Breast epithelium (tissue), 4 donors: Measurements from ENCODE around the gene MED8. TPM values are rescaled to one million over a fixed set of nuclear protein-coding genes. Genes with fewer than 3 reads are reported as not detected.

Experiments used
- DNase-seq, 2 donors: peaks; one replicate each; pipeline ENCODE4 v3.0.0-alpha.2; 2019; ENCODE audit warnings: low spot score in 2 of 2
- H3K27ac ChIP-seq, 2 donors: fragments of 200-600 bp; sonication (generic) in 1 of 2; one replicate each; pipeline ENCODE4 v1.5.1; 2016 to 2019; ENCODE audit warnings: mild to moderate bottlenecking in 1 of 2
- H3K27me3 ChIP-seq, 2 donors: fragments of 200-600 bp; sonication (generic) in 1 of 2; one replicate each; pipeline versions ENCODE4 v1.5.1 to v1.6.0; 2017 to 2019; ENCODE audit warnings: control low read depth in 1 of 2, mild to moderate bottlenecking in 1 of 2
- H3K36me3 ChIP-seq: fragments of 200-600 bp; one replicate; pipeline ENCODE4 v1.5.1; 2019
- H3K4me1 ChIP-seq, 2 donors: fragments of 200-600 bp; sonication (generic); one replicate each; pipeline ENCODE4 v1.5.1; 2016 to 2019; ENCODE audit warnings: control low read depth in 1 of 2
- H3K4me3 ChIP-seq, 3 donors: fragments of 200-600 bp; sonication (generic); 1 replicate in 2 of 3; 2 replicates in 1 of 3; pipeline ENCODE4 v1.5.1; 2016 to 2019; ENCODE audit warnings: mild to moderate bottlenecking in 3 of 3, moderate library complexity in 2 of 3
- H3K9me3 ChIP-seq, 2 donors: fragments of 200-600 bp; sonication (generic) in 1 of 2; one replicate each; pipeline ENCODE4 v1.5.1; 2016 to 2019; ENCODE audit warnings: control low read depth in 1 of 2
- POLR2A ChIP-seq: fragments of 450-650 bp; IDR thresholded peaks from one replicate; pipeline ENCODE4 v1.6.1; 2016; ENCODE audit warnings: antibody characterized with exemption, mild to moderate bottlenecking, moderate library complexity
- POLR2AphosphoS5 ChIP-seq, 3 donors: sonication (generic); formaldehyde crosslinking; IDR thresholded peaks; one replicate each; pipeline ENCODE4 v1.6.1; 2017; ENCODE audit warnings: antibody characterized with exemption in 3 of 3
- intact Hi-C: fragments of 100-400 bp; cut with DNase I; formaldehyde crosslinking; loops from one replicate; pipeline ENCODE4 v1.15.1; 2023; ENCODE audit warnings: low total_unique reads
- total RNA-seq, 3 donors: library from RNA; depleted of rRNA; stranded (reverse); fragments of >200 nt; gene quantifications; one replicate each; pipeline ENCODE4 v1.1.0, GENCODE V29; 2016
- TF ChIP-seq, protein P1 (sequence below), 3 donors: fragments of 450-650 bp; IDR thresholded peaks; one replicate each; pipeline ENCODE4 v1.5.1; 2016 to 2017; ENCODE audit warnings: antibody characterized with exemption in 3 of 3, mild to moderate bottlenecking in 3 of 3, moderate library complexity in 3 of 3

MED8 gene
- total RNA-seq, 3 donors from 2014 or later = 38.3 to 42.9 (median 38.8) TPM

DNA sequence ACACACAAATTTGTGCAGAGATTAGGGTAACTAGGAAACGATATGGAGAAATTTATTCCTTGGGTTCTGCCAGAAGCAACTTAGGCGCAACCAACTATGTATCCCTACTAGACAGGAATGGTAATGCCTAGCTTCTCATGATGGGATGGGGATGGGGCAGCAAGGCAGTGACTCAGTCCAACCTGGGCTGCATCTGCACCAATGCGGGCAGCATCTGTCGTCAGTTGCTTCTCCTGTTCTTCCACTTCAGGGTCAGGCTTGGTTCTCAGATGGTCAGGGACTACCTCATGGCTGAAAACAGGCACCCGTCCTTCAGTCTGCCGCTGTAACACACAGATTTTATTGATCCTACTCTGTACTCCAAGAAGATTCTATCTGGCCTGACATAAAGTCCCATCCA is 2.9 kb downstream of the MED8 start:
- no peak overlapping the region for H3K4me3 ChIP-seq
- intact Hi-C loops = no loop called here
- no peak for DNase-seq
- H3K36me3 ChIP-seq = peaks cover 19% of the 10 kb centered on the region
- H3K27me3 ChIP-seq = no peaks in the 10 kb centered on the region
- TF ChIP-seq, protein P1, sequence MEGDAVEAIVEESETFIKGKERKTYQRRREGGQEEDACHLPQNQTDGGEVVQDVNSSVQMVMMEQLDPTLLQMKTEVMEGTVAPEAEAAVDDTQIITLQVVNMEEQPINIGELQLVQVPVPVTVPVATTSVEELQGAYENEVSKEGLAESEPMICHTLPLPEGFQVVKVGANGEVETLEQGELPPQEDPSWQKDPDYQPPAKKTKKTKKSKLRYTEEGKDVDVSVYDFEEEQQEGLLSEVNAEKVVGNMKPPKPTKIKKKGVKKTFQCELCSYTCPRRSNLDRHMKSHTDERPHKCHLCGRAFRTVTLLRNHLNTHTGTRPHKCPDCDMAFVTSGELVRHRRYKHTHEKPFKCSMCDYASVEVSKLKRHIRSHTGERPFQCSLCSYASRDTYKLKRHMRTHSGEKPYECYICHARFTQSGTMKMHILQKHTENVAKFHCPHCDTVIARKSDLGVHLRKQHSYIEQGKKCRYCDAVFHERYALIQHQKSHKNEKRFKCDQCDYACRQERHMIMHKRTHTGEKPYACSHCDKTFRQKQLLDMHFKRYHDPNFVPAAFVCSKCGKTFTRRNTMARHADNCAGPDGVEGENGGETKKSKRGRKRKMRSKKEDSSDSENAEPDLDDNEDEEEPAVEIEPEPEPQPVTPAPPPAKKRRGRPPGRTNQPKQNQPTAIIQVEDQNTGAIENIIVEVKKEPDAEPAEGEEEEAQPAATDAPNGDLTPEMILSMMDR (IDR thresholded peaks at IDR 0.05) = no peak
- TF ChIP-seq POLR2AphosphoS5 (IDR thresholded peaks at IDR 0.05) = no peak
- no peak for TF ChIP-seq POLR2A
- H3K4me1 ChIP-seq = peaks cover 10 to 17% of the 10 kb centered on the region in 2 donors
- H3K27ac ChIP-seq = no peak overlapping the region
- no peaks in the 10 kb centered on the region for H3K9me3 ChIP-seq

DNA sequence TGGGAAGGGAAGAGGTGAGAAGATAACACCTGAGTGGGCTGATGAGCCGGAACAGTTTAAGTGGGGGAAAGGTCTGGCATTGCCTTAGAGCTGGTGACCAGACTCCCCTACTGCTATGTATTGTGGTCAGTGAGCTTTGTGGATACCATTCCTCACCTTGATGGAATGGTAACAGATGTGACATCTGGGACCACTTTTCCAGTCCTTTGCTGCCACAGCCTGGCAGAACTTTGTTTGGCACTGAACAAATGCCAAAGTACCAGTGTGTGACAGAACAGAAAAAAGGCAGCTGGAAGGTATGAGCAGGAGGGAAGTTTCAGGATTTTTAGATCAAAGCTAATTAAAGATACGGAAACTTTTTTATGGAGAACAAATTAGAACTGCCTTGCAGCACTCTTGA is 6.2 kb downstream of the MED8 start:
- peaks cover 0 to 3% of the 10 kb centered on the region in 2 donors for H3K4me1 ChIP-seq
- no peaks in the 10 kb centered on the region for H3K9me3 ChIP-seq
- no peak for DNase-seq
- TF ChIP-seq, protein P1 (IDR thresholded peaks at IDR 0.05) = peak in 2 of 3 donors; percentile 10 to 11
- no peak for TF ChIP-seq POLR2AphosphoS5 (IDR thresholded peaks at IDR 0.05)
- intact Hi-C loops = loop anchor here (1.0 kb wide), 1 partner anchor 44 kb away; no protein-coding TSS in a partner anchor
- peaks cover 19% of the 10 kb centered on the region for H3K36me3 ChIP-seq
- H3K4me3 ChIP-seq = no peak overlapping the region
- no peak overlapping the region for H3K27ac ChIP-seq
- H3K27me3 ChIP-seq = no peaks in the 10 kb centered on the region

DNA sequence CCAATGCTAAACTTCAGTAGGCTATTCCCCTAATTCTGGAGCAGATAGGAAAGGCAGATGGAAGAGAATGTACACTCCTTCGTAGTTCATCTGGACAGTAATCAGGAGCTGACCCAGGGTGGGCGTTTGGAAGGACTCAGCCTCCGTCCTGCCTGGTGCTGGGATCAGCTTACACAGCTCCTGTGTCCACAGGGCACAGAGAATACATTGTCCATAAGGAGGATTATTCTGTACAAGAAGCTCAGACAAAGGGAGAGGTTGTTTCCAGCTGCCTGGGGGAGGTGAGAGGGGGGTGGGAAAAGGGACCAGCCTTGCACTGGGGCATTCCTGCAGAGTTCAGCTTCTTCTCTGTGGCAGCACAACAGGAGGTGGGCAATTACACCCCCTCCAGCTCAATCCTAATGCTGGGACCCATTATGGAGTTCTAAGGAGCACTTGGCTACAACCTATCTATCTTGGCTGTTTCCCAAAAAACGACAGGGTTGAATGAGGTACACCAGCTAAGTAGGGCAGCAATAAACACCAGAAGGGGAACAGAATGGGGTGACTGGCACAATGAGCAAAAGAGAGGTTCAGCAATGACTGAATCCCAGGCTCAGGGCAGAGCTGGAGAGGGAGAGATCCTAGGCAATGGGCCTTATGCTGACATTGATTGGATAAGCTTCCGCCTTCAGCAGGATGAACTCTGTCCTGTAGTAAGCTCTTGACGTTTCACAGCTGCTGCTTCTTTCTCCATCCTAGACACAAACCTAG is 7.4 kb downstream of the MED8 start:
- no peaks in the 10 kb centered on the region for H3K9me3 ChIP-seq
- intact Hi-C loops = no loop called here
- H3K4me3 ChIP-seq = no peak overlapping the region
- peaks cover 19% of the 10 kb centered on the region for H3K36me3 ChIP-seq
- DNase-seq = no peak
- H3K4me1 ChIP-seq = no peaks in the 10 kb centered on the region
- no peaks in the 10 kb centered on the region for H3K27me3 ChIP-seq
- TF ChIP-seq POLR2A = no peak
- TF ChIP-seq POLR2AphosphoS5 (IDR thresholded peaks at IDR 0.05) = no peak
- TF ChIP-seq, protein P1 (IDR thresholded peaks at IDR 0.05) = no peak
- H3K27ac ChIP-seq = no peak overlapping the region

DNA sequence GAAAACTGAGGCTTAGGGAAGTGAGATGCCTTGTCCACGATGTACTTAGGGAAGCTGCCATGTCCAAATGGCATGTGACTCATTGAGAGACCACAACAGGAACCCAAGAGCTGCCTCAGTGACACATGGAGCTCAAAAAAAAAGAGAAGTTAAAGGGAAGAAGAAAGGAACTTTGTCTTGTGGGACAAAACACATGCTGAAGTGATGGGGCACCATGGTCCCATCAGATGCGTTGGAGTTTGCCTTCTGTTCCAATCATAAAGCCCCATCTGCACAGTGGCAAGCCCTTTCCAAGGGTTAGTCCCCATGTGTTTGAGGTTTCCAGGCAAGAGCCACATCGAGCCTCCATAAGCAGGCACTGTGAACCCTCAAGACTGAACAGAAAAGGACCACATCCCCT is 8.0 kb downstream of the MED8 start:
- Histone ChIP-seq H3K36me3 (peaks cover 19% of the 10 kb centered on the region), H3K27ac (no peak overlapping the region), H3K4me1 (no peaks in the 10 kb centered on the region), H3K27me3 (no peaks in the 10 kb centered on the region), H3K9me3 (no peaks in the 10 kb centered on the region), H3K4me3 (no peak overlapping the region)
- TF ChIP-seq POLR2A = no peak
- no peak for TF ChIP-seq POLR2AphosphoS5 (IDR thresholded peaks at IDR 0.05)
- TF ChIP-seq, protein P1 (IDR thresholded peaks at IDR 0.05) = no peak
- DNase-seq = no peak
- intact Hi-C loops = no loop called here

DNA sequence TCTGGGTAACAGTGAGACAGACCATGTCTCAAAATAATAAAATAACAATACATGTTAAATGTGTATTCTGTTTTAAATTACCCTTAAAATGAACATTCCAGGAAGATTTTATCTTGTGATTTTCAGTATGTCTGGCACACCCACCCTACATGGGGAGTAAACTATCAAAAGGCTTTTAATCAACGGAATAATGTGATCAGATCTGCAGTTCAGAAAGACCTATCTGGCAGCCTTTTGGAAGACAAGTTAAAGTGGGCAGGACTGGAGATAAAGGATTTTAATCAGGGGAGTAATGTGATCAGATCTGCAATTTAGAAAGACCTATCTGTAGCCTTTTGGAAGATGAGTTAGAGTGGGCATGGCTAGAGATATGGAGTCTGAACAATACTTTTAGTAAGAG is 10.1 kb downstream of the MED8 start:
- intact Hi-C loops = no loop called here
- Histone ChIP-seq H3K4me3 (no peak overlapping the region), H3K27me3 (no peaks in the 10 kb centered on the region), H3K4me1 (no peaks in the 10 kb centered on the region), H3K36me3 (peaks cover 6% of the 10 kb centered on the region), H3K9me3 (no peaks in the 10 kb centered on the region), H3K27ac (no peak overlapping the region)
- TF ChIP-seq POLR2AphosphoS5 (IDR thresholded peaks at IDR 0.05) (no peak), POLR2A (no peak)
- no peak for DNase-seq
